Neutrophil (primary cell): ENCODE measurements around the gene MRPS31.

Source experiments
- H3K27ac ChIP-seq: fragments of 200-600 bp; sonication (generic); 2 replicates; pipeline ENCODE4 v1.5.1; 2016; ENCODE audit warnings: mild to moderate bottlenecking, moderate library complexity
- H3K27me3 ChIP-seq: fragments of 200-600 bp; sonication (generic); 2 replicates; pipeline ENCODE4 v1.6.0; 2016; ENCODE audit warnings: mild to moderate bottlenecking
- H3K36me3 ChIP-seq: fragments of 200-600 bp; sonication (generic); 2 replicates; pipeline ENCODE4 v1.5.1; 2017
- H3K4me1 ChIP-seq, 2 experiments: fragments of 200-600 bp in 1 of 2; sonication (generic) in 1 of 2; 1 replicate in 1 of 2; 2 replicates in 1 of 2; pipeline versions ENCODE4 v1.5.1 to v1.6.1; 2013 to 2016; ENCODE audit warnings: low read depth in 1 of 2, low read length in 1 of 2, mild to moderate bottlenecking in 1 of 2, moderate library complexity in 1 of 2; ENCODE audit not compliant: control insufficient read depth in 1 of 2, insufficient read depth in 1 of 2
- H3K4me3 ChIP-seq, 2 experiments: fragments of 200-600 bp in 1 of 2; sonication (generic) in 1 of 2; 1 replicate in 1 of 2; 2 replicates in 1 of 2; pipeline ENCODE4 v1.5.1; 2013 to 2016; ENCODE audit warnings: low read depth in 1 of 2, low read length in 1 of 2, mild to moderate bottlenecking in 1 of 2, moderate library complexity in 1 of 2
- H3K9me3 ChIP-seq: fragments of 200-600 bp; sonication (generic); 2 replicates; pipeline ENCODE4 v1.5.1; 2016
- TF ChIP-seq, protein P1 (sequence below): fragments of 200-600 bp; sonication (generic); IDR thresholded peaks from 2 replicates; pipeline ENCODE4 v1.5.1; 2016; ENCODE audit warnings: antibody characterized with exemption

MRPS31 gene

DNA sequence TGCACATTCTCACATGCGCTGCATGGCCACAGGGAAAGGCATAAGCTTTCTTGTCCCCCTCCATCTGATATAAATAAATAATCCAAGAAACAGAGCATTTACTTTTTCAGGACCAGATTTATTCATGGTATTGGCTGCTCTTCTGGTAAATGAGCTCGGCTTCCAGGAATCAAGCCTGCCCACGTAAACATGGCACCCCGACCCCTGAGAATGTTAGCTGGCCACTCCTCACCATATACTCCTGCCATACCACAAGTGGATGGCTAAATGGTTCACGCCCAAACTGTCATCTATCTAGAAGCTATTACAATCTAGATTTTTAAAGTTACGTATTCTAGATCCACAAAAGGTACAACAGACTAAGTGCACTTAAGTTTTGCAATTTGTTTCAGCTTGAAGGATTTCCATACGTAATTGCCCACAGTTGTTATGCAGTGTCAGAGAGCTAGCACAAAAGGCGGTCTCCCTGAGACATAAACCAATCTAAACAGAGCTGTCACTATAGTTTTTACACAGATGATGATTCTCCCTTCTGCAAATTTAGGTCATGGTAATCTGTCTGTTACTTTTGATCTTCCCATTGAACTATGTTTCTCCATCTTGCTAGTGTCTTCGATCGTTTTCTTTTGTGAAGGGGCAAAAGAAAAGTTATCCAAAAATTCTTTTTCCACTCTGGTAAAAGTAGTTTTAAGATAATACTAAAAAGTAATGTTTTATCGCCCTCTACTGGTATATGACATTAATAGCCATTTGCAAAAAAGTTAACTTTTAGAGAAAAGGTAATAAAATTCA, 88.3 kb downstream of the MRPS31 start:
- TF ChIP-seq, protein P1, sequence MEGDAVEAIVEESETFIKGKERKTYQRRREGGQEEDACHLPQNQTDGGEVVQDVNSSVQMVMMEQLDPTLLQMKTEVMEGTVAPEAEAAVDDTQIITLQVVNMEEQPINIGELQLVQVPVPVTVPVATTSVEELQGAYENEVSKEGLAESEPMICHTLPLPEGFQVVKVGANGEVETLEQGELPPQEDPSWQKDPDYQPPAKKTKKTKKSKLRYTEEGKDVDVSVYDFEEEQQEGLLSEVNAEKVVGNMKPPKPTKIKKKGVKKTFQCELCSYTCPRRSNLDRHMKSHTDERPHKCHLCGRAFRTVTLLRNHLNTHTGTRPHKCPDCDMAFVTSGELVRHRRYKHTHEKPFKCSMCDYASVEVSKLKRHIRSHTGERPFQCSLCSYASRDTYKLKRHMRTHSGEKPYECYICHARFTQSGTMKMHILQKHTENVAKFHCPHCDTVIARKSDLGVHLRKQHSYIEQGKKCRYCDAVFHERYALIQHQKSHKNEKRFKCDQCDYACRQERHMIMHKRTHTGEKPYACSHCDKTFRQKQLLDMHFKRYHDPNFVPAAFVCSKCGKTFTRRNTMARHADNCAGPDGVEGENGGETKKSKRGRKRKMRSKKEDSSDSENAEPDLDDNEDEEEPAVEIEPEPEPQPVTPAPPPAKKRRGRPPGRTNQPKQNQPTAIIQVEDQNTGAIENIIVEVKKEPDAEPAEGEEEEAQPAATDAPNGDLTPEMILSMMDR, result peak; percentile 68
- H3K36me3 ChIP-seq, result no peaks in the 10 kb centered on the region
- no peaks in the 10 kb centered on the region for H3K9me3 ChIP-seq
- H3K4me1 ChIP-seq, result no peaks in the 10 kb centered on the region
- no peak overlapping the region for H3K4me3 ChIP-seq
- peaks cover 7% of the 10 kb centered on the region for H3K27me3 ChIP-seq
- no peak overlapping the region for H3K27ac ChIP-seq

DNA sequence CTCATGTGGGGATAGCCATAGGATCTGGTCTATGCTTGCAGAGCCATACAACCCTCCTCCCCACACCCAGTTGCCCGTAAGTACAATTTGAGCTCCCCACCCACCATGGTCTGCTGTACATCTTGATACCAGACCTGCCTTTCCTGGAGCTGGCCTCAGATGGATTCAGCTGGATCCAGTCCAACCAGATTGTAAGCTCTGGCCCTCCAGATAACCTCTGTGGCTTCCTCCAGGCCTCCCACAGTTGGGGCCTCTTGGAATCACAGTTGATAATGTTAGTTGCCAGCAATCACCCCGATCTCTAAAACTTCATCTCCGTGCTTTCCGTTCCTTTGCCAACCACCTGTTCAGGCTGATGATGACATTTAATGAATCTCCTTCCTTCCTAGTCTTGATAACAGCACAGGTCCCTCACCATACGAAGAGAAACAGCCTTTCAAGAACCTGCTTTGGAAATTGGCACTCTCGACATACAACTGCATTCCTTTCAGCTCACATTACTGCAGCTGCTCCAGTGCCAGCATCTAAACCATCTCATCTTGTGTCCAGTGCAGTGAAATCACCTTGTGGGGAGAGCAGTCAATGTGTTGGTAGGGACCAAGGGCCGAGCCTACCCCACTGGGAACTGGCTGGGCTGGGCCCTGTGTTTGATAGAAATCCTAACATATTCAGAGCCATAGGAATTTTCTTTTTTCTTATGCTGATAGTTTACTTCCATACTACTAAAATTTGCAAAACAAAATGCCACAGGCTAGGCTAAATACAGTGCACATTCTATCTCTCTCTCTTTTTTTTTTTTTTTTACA, 89.4 kb downstream of the MRPS31 start:
- Histone ChIP-seq H3K27ac (no peak overlapping the region), H3K4me1 (no peaks in the 10 kb centered on the region), H3K9me3 (no peaks in the 10 kb centered on the region), H3K4me3 (no peak overlapping the region), H3K36me3 (no peaks in the 10 kb centered on the region), H3K27me3 (peaks cover 7% of the 10 kb centered on the region)
- TF ChIP-seq, protein P1, result no peak

DNA sequence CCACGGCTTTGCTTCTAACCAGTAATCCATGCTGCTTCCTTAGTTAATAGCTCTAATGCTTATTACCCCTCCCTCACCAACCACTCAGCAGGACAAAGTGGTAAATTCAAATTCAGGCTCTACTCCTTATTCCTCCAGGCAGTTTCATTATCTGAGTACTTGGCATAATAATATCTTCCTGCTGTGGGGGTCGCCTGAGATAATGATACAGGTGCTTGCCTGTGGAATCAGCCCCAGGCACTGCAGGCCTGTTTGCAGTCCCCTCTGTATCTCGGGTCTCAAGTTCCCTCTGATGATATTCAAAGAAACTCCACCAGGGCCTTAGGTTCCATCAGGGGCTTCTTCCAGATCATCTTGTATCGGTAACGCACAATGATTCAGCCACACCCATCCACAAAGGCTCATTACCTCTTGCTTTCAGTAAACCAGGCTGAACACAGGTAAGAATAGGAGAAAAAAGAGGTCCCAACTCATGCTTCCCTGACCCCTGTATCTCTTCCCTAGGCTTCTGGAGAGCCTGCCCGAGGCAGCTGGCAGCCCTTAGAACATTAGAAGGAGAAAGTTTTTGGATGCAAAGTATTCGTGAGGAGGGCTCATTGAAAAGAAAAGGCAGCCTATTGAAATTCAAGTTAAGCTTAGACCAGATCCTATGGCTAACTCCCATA, 90.2 kb downstream of the MRPS31 start:
- Histone ChIP-seq H3K27ac (no peak overlapping the region), H3K36me3 (no peaks in the 10 kb centered on the region), H3K9me3 (no peaks in the 10 kb centered on the region), H3K27me3 (peaks cover 7% of the 10 kb centered on the region), H3K4me1 (no peaks in the 10 kb centered on the region), H3K4me3 (no peak overlapping the region)
- TF ChIP-seq, protein P1, result no peak

DNA sequence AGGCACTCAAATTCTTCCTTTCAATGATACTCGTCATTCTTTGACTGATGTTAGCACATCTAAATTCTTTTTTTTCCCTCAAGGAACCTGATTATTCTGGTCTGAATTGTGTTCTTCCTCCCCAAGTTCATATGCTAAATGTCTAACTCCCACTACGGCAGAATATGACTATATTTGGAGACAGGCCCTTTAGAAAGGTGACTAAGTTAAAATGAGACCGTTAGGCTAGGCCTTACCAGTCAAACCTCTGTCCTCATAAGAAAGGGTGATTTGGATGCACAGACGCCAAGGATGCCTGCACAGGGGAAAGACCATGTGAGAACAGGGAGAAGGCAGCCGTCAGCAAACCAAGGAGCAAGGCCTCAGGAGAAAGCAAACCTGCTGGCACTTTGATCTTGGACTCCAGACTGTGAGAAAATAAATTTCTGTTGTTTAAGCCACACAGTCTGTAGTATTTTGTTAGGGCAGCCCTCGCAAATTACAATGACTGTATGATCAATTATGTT, 91.5 kb downstream of the MRPS31 start:
- Histone ChIP-seq H3K27ac (no peak overlapping the region), H3K9me3 (no peaks in the 10 kb centered on the region), H3K4me3 (no peak overlapping the region), H3K4me1 (no peaks in the 10 kb centered on the region), H3K36me3 (no peaks in the 10 kb centered on the region), H3K27me3 (peaks cover 7% of the 10 kb centered on the region)
- TF ChIP-seq, protein P1, result no peak
